H9 (cell line): ENCODE results near the gene CLEC10A. TPM values are rescaled to one million over a fixed set of nuclear protein-coding genes. Genes with fewer than 3 reads are reported as not detected.

Source experiments
- DNase-seq: peaks from one replicate; pipeline ENCODE4 v3.0.0-alpha.2; 2017
- H2AFZ ChIP-seq: one replicate; pipeline ENCODE4 v1.6.1; 2013; ENCODE audit warnings: mild to moderate bottlenecking, low read length, control low read depth, moderate library complexity
- H2AK5ac ChIP-seq: 2 replicates; pipeline ENCODE4 v1.6.1; 2013; ENCODE audit warnings: low read length, control low read depth, mixed read lengths; ENCODE audit not compliant: insufficient read length
- H2BK120ac ChIP-seq: one replicate; pipeline ENCODE4 v1.6.1; 2013; ENCODE audit warnings: low read depth, mild to moderate bottlenecking, low read length, control low read depth, inconsistent platforms; ENCODE audit not compliant: poor library complexity, severe bottlenecking
- H2BK12ac ChIP-seq: 2 replicates; pipeline ENCODE4 v1.6.1; 2013; ENCODE audit warnings: low read length, control low read depth, mixed read lengths, low read depth; ENCODE audit not compliant: insufficient read length
- H2BK15ac ChIP-seq: 2 replicates; pipeline ENCODE4 v1.6.1; 2013; ENCODE audit warnings: low read depth, low read length, control low read depth
- H2BK20ac ChIP-seq: one replicate; pipeline ENCODE4 v1.6.1; 2013; ENCODE audit warnings: low read depth, mild to moderate bottlenecking, low read length, control low read depth, inconsistent platforms; ENCODE audit not compliant: poor library complexity, severe bottlenecking
- H2BK5ac ChIP-seq: 2 replicates; pipeline ENCODE4 v1.6.1; 2013; ENCODE audit warnings: low read length, control low read depth, mixed read lengths; ENCODE audit not compliant: insufficient read length
- H3K14ac ChIP-seq: 2 replicates; pipeline ENCODE4 v1.6.1; 2013; ENCODE audit warnings: low read length, control low read depth; ENCODE audit not compliant: insufficient read depth
- H3K18ac ChIP-seq: 2 replicates; pipeline ENCODE4 v1.6.1; 2013; ENCODE audit warnings: low read depth, mild to moderate bottlenecking, mixed read lengths, low read length, control low read depth; ENCODE audit not compliant: insufficient read length
- H3K23ac ChIP-seq: 2 replicates; pipeline ENCODE4 v1.6.1; 2013; ENCODE audit warnings: low read length, control low read depth, mixed read lengths, low read depth; ENCODE audit not compliant: insufficient read length
- H3K23me2 ChIP-seq: 2 replicates; pipeline ENCODE4 v1.6.1; 2013; ENCODE audit warnings: low read depth, mild to moderate bottlenecking, mixed read lengths, low read length, control low read depth; ENCODE audit not compliant: insufficient read length, poor library complexity, severe bottlenecking
- H3K27ac ChIP-seq: 2 replicates; pipeline ENCODE4 v1.5.1; 2013; ENCODE audit warnings: low read length, control low read depth, mixed read lengths, low read depth; ENCODE audit not compliant: insufficient read length
- H3K27me3 ChIP-seq: 2 replicates; pipeline ENCODE4 v1.6.1; 2013; ENCODE audit warnings: low read length, control low read depth, inconsistent platforms; ENCODE audit not compliant: insufficient read depth
- H3K4ac ChIP-seq: 2 replicates; pipeline ENCODE4 v1.6.1; 2013; ENCODE audit warnings: low read depth, mild to moderate bottlenecking, control low read depth, inconsistent platforms, low read length, moderate library complexity
- H3K4me1 ChIP-seq: 2 replicates; pipeline ENCODE4 v1.6.1; 2013; ENCODE audit warnings: low read length, control low read depth, inconsistent platforms; ENCODE audit not compliant: insufficient read depth
- H3K4me2 ChIP-seq: 2 replicates; pipeline ENCODE4 v1.6.1; 2013; ENCODE audit warnings: low read length, control low read depth, mixed read lengths; ENCODE audit not compliant: insufficient read length, insufficient read depth
- H3K56ac ChIP-seq: 2 replicates; pipeline ENCODE4 v1.6.1; 2013; ENCODE audit warnings: low read depth, mild to moderate bottlenecking, mixed read lengths, low read length, control low read depth; ENCODE audit not compliant: insufficient read length
- H3K79me1 ChIP-seq: 2 replicates; pipeline ENCODE4 v1.6.1; 2013; ENCODE audit warnings: low read depth, mild to moderate bottlenecking, moderate library complexity, low read length, control low read depth, inconsistent platforms; ENCODE audit not compliant: insufficient read depth, poor library complexity, severe bottlenecking
- H3K79me2 ChIP-seq: 2 replicates; pipeline ENCODE4 v1.6.1; 2013; ENCODE audit warnings: low read length, control low read depth, inconsistent platforms; ENCODE audit not compliant: insufficient read depth
- H3K9ac ChIP-seq: 2 replicates; pipeline ENCODE4 v1.6.1; 2013; ENCODE audit warnings: low read length, control low read depth, mixed read lengths; ENCODE audit not compliant: insufficient read length; ENCODE audit errors: extremely low read depth
- H3K9me3 ChIP-seq: one replicate; pipeline ENCODE4 v1.6.1; 2013; ENCODE audit warnings: low read depth, low read length, inconsistent platforms; ENCODE audit not compliant: control insufficient read depth
- H3T11ph ChIP-seq: one replicate; pipeline ENCODE4 v1.6.1; 2013; ENCODE audit warnings: mild to moderate bottlenecking, low read length, control low read depth, inconsistent platforms
- H4K20me1 ChIP-seq: one replicate; pipeline ENCODE4 v1.6.1; 2013; ENCODE audit not compliant: control insufficient read depth, insufficient read length, insufficient read depth
- H4K5ac ChIP-seq: 2 replicates; pipeline ENCODE4 v1.6.1; 2013; ENCODE audit warnings: low read depth, mild to moderate bottlenecking, mixed read lengths, low read length, control low read depth; ENCODE audit not compliant: insufficient read length
- H4K8ac ChIP-seq: replicated peaks from 2 replicates; pipeline ENCODE4 v1.6.1; 2013; ENCODE audit warnings: low read length, control low read depth, mixed read lengths, low read depth; ENCODE audit not compliant: insufficient read length
- H4K91ac ChIP-seq: 2 replicates; pipeline ENCODE4 v1.6.1; 2013; ENCODE audit warnings: low read depth, mild to moderate bottlenecking, moderate library complexity, mixed read lengths, low read length, control low read depth; ENCODE audit not compliant: insufficient read length
- H3K27ac Mint-ChIP-seq, 3 experiments: 2 replicates in 2 of 3; 3 replicates in 1 of 3; pipeline ENCODE4 v1.8.0; 2020 to 2021; ENCODE audit warnings: mixed read lengths in 3 of 3, mild to moderate bottlenecking in 1 of 3, moderate library complexity in 1 of 3
- H3K27me3 Mint-ChIP-seq: 2 replicates; pipeline ENCODE4 v1.8.0; 2021; ENCODE audit warnings: low read depth, mild to moderate bottlenecking, moderate library complexity, mixed read lengths
- H3K36me3 Mint-ChIP-seq, 3 experiments: 2 replicates in 2 of 3; 3 replicates in 1 of 3; pipeline ENCODE4 v1.8.0; 2020 to 2021; ENCODE audit warnings: low read depth in 3 of 3, mixed read lengths in 3 of 3; ENCODE audit not compliant: insufficient read depth in 1 of 3
- H3K4me1 Mint-ChIP-seq, 2 experiments: 2 replicates each; pipeline ENCODE4 v1.8.0; 2020; ENCODE audit warnings: mixed read lengths in 2 of 2
- H3K4me3 Mint-ChIP-seq, 2 experiments: 2 replicates in 1 of 2; 3 replicates in 1 of 2; pipeline ENCODE4 v1.8.0; 2020 to 2021; ENCODE audit warnings: mild to moderate bottlenecking in 2 of 2, mixed read lengths in 2 of 2, moderate library complexity in 1 of 2
- H3K9me3 Mint-ChIP-seq, 2 experiments: 2 replicates in 1 of 2; 3 replicates in 1 of 2; pipeline ENCODE4 v1.8.0; 2020; ENCODE audit warnings: mild to moderate bottlenecking in 2 of 2, mixed read lengths in 2 of 2, moderate library complexity in 1 of 2
- WGBS: extraction: QIAGEN DNeasy Blood & Tissue Kit; methylation state at CpG from one replicate; pipeline ENCODE4 v1.1.7; 2013; ENCODE audit warnings: missing lambda C conversion rate, low lambda C conversion rate, mixed read lengths; ENCODE audit not compliant: insufficient read length; ENCODE audit errors: extremely low coverage; 5-methylcytosine and 5-hydroxymethylcytosine counted together
- total RNA-seq: library from RNA; stranded (reverse); gene quantifications from 2 replicates; pipeline ENCODE4 v1.2.1, GENCODE V29; 2021
- TF ChIP-seq, protein P1 (sequence below): fragments of 200-600 bp; sonication (generic); conservative IDR thresholded peaks from 3 replicates; pipeline ENCODE4 v1.8.0; 2021; ENCODE audit warnings: antibody characterized with exemption, mild to moderate bottlenecking

Gene CLEC10A
- total RNA-seq, 1 experiment from 2014 or later: not detected

DNA sequence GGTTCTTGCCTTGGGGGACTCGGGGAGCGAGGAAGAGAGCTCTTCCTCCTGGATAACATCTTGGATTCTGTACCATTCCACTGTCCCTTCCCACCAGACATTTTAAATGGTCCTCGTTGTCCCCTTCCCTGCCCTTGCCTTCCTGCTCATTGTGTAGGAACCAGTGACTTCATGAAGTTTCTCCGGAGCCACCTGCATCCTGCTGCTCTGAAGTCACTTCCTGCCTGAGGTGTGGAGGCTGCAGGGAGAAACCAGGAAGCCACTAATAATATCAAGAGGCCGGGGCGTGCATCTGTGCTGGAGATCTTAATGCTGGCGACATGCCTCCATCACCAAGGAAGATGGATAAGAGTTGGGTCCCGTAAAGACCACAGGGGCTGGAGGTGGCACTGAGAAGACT, 50.4 kb downstream of the CLEC10A start:
- no peak overlapping the region for H3K23ac ChIP-seq
- peaks cover 12% of the 10 kb centered on the region for H3K27me3 Mint-ChIP-seq
- H3K27ac Mint-ChIP-seq: no peak overlapping the region
- no peak overlapping the region for H3K9ac ChIP-seq
- WGBS: no CpG with 5 or more reads among the region's 8 CpGs
- no peak overlapping the region for H2BK120ac ChIP-seq
- no peak overlapping the region for H2BK5ac ChIP-seq
- no peak overlapping the region for H3K56ac ChIP-seq
- H4K91ac ChIP-seq: no peak overlapping the region
- no peaks in the 10 kb centered on the region for H3K4me1 ChIP-seq
- no peak overlapping the region for H2BK12ac ChIP-seq
- no peak overlapping the region for H3K27ac ChIP-seq
- H2AK5ac ChIP-seq: no peak overlapping the region
- no peaks in the 10 kb centered on the region for H3K9me3 ChIP-seq
- H3K4me3 Mint-ChIP-seq: no peak overlapping the region
- no peak overlapping the region for H4K5ac ChIP-seq
- no peaks in the 10 kb centered on the region for H3K27me3 ChIP-seq
- H2BK20ac ChIP-seq: no peak overlapping the region
- DNase-seq: no peak
- TF ChIP-seq, protein P1, sequence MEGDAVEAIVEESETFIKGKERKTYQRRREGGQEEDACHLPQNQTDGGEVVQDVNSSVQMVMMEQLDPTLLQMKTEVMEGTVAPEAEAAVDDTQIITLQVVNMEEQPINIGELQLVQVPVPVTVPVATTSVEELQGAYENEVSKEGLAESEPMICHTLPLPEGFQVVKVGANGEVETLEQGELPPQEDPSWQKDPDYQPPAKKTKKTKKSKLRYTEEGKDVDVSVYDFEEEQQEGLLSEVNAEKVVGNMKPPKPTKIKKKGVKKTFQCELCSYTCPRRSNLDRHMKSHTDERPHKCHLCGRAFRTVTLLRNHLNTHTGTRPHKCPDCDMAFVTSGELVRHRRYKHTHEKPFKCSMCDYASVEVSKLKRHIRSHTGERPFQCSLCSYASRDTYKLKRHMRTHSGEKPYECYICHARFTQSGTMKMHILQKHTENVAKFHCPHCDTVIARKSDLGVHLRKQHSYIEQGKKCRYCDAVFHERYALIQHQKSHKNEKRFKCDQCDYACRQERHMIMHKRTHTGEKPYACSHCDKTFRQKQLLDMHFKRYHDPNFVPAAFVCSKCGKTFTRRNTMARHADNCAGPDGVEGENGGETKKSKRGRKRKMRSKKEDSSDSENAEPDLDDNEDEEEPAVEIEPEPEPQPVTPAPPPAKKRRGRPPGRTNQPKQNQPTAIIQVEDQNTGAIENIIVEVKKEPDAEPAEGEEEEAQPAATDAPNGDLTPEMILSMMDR: no peak
- no peaks in the 10 kb centered on the region for H3K79me2 ChIP-seq
- H3K4me2 ChIP-seq: no peak overlapping the region
- H2BK15ac ChIP-seq: no peak overlapping the region
- no peaks in the 10 kb centered on the region for H3K23me2 ChIP-seq
- no peak overlapping the region for H3T11ph ChIP-seq
- no peak overlapping the region for H2AFZ ChIP-seq
- H3K36me3 Mint-ChIP-seq: peaks cover 10 to 42% (median 21%) of the 10 kb centered on the region in 3 experiments; a peak in 6 of 7 replicates
- no peaks in the 10 kb centered on the region for H3K9me3 Mint-ChIP-seq
- no peak overlapping the region for H3K14ac ChIP-seq
- H3K4ac ChIP-seq: no peak overlapping the region
- no peaks in the 10 kb centered on the region for H3K79me1 ChIP-seq
- H3K4me1 Mint-ChIP-seq: peaks cover 0 to 3% of the 10 kb centered on the region in 2 experiments; a peak in 2 of 4 replicates
- H4K8ac ChIP-seq: no peak overlapping the region
- no peak overlapping the region for H3K18ac ChIP-seq
- H4K20me1 ChIP-seq: no peaks in the 10 kb centered on the region
